ENCODE measurements around the gene G2E3.
"Not testable (repeated sequence)": the region's sequence is repeated elsewhere in the genome, so short reads cannot be mapped to it uniquely, and the experiment has no call there.

The G2E3 gene

GRCh38 chr14:30558675-30559555, at the start of gene G2E3:
Gene G2E3, plus strand, starts transcription at chr14:30559158. Its CDS starts 21,922 bp downstream, at chr14:30581080.
- peak; percentile 89 for DNase-seq

GRCh38 chr14:30517737-30518136, 41.2 kb upstream of the G2E3 start:
- no peak for DNase-seq

GRCh38 chr14:30518867-30519560, 39.9 kb upstream of the G2E3 start:
- no peak for DNase-seq

GRCh38 chr14:30519961-30520360, 39.0 kb upstream of the G2E3 start:
- DNase-seq = no peak

GRCh38 chr14:30520536-30520935, 38.4 kb upstream of the G2E3 start:
- no peak for DNase-seq

GRCh38 chr14:30521899-30522736, 36.8 kb upstream of the G2E3 start:
- DNase-seq = no peak

GRCh38 chr14:30525833-30526232, 33.1 kb upstream of the G2E3 start:
- DNase-seq = no peak

GRCh38 chr14:30527196-30527595, 31.8 kb upstream of the G2E3 start:
- no peak for DNase-seq

GRCh38 chr14:30528119-30528518, 30.8 kb upstream of the G2E3 start:
- no peak for DNase-seq

- no peak for DNase-seq
These were observed 29.9 kb upstream of the G2E3 start for GRCh38 chr14:30528778-30529642.

- no peak for DNase-seq
These were observed 26.7 kb upstream of the G2E3 start for GRCh38 chr14:30532264-30532663.

GRCh38 chr14:30533126-30533525, 25.8 kb upstream of the G2E3 start:
- DNase-seq = no peak

GRCh38 chr14:30541318-30541717, 17.6 kb upstream of the G2E3 start:
- DNase-seq = no peak

GRCh38 chr14:30546735-30547134, 12.2 kb upstream of the G2E3 start:
- DNase-seq = not testable (repeated sequence)

- no peak for DNase-seq
These were observed 11.4 kb upstream of the G2E3 start for GRCh38 chr14:30547388-30548048.

GRCh38 chr14:30550335-30550734, 8.6 kb upstream of the G2E3 start:
- DNase-seq = no peak

- DNase-seq = no peak
These were observed 7.5 kb upstream of the G2E3 start for GRCh38 chr14:30551460-30551859.

GRCh38 chr14:30553311-30553989, 5.5 kb upstream of the G2E3 start:
- peak; percentile 25 for DNase-seq

GRCh38 chr14:30558362-30558674, 640 bp upstream of the G2E3 start:
- DNase-seq = no peak

- no peak for DNase-seq
These were observed 707 bp downstream of the G2E3 start for GRCh38 chr14:30559638-30560091.

GRCh38 chr14:30560581-30560980, 1.6 kb downstream of the G2E3 start:
- no peak for DNase-seq
